ENCODE results near the gene MYO1H.

DNA sequence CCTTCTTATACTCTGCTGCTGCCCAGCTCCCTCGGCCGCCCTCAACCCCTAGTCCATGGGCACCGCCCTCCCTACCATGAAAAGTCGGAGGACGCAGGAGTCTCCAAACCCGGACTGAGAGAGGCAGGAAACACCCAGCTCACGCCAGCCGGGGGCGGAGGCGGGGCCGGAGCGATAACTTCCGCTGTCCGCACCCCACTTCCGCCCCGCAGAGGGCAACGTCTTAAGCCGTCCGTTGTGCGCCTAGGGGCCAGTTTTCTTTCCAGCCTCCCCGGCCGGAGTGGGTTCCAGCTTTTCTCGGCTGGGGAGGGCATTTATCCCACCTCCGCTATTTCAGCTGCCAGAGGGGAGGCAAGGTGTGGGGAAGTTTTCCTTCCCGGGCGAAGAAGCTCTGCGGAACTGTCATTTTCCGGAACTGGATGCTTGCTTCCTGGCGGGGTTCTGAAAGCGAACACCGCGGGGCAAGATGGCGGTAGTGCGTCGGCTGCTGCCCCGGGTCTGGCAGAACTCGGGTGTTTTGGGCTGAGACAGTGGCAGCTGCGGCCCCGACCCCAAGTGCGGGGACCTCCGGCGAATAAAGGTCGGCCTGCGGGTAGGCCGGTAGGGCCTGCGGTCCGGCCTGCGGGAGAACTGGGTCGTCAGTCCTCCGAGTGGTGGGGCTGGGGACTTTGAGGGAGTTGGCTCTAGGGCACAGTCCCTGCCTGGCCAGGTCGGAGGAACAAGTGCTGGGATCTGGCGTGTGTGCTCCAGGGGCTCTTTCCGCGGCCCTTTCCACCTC lies 129.7 kb downstream of the MYO1H start, which contains the start of the genes KCTD10 and UBE3B:
- TF ChIP-seq, protein P1, sequence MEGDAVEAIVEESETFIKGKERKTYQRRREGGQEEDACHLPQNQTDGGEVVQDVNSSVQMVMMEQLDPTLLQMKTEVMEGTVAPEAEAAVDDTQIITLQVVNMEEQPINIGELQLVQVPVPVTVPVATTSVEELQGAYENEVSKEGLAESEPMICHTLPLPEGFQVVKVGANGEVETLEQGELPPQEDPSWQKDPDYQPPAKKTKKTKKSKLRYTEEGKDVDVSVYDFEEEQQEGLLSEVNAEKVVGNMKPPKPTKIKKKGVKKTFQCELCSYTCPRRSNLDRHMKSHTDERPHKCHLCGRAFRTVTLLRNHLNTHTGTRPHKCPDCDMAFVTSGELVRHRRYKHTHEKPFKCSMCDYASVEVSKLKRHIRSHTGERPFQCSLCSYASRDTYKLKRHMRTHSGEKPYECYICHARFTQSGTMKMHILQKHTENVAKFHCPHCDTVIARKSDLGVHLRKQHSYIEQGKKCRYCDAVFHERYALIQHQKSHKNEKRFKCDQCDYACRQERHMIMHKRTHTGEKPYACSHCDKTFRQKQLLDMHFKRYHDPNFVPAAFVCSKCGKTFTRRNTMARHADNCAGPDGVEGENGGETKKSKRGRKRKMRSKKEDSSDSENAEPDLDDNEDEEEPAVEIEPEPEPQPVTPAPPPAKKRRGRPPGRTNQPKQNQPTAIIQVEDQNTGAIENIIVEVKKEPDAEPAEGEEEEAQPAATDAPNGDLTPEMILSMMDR (IDR thresholded peaks at IDR 0.05; ENCODE audit: low read length): no peak
- TF ChIP-seq EZH2 (IDR thresholded peaks at IDR 0.05; ENCODE audit: borderline replicate concordance, low read length): no peak
